ENCODE data around the gene MAGI1. TPM values are rescaled to one million over a fixed set of nuclear protein-coding genes. Genes with fewer than 3 reads are reported as not detected.

MAGI1 gene
- total RNA-seq, 1 donor from 2014 or later, result 5.0 TPM

DNA sequence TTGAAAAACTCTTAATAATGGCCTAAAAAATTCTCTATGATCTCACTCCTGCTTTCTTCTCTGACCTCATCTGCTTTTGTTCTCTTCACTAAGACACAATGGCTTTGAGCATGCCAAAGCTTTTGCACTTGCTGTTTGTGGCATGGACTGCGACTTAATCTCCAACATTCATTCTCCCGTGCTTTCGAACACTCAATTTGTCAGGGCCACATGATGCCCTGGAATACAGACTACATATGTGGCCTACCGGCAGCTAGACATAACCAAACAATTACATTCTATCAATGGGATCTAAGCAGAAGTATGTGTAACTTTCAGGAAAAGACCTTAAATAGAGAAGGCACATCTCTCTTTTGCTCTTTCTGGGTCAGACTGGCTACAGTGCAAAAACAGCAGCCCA is 506.5 kb downstream of the MAGI1 start:
- FAIRE-seq (no peak), DNase-seq (ENCODE audit: low read depth) (no peak)
- TF ChIP-seq, protein P1, sequence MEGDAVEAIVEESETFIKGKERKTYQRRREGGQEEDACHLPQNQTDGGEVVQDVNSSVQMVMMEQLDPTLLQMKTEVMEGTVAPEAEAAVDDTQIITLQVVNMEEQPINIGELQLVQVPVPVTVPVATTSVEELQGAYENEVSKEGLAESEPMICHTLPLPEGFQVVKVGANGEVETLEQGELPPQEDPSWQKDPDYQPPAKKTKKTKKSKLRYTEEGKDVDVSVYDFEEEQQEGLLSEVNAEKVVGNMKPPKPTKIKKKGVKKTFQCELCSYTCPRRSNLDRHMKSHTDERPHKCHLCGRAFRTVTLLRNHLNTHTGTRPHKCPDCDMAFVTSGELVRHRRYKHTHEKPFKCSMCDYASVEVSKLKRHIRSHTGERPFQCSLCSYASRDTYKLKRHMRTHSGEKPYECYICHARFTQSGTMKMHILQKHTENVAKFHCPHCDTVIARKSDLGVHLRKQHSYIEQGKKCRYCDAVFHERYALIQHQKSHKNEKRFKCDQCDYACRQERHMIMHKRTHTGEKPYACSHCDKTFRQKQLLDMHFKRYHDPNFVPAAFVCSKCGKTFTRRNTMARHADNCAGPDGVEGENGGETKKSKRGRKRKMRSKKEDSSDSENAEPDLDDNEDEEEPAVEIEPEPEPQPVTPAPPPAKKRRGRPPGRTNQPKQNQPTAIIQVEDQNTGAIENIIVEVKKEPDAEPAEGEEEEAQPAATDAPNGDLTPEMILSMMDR (IDR thresholded peaks at IDR 0.05; ENCODE audit: insufficient read depth, low read length, severe bottlenecking), result no peak
- H3K36me3 ChIP-seq (ENCODE audit: control insufficient read depth, insufficient read depth, low read length), result no peaks in the 10 kb centered on the region
- H3K4me3 ChIP-seq (ENCODE audit: low read depth, low read length), result no peak overlapping the region
- no peaks in the 10 kb centered on the region for H3K27me3 ChIP-seq (ENCODE audit: control insufficient read depth, insufficient read depth, low read length)

DNA sequence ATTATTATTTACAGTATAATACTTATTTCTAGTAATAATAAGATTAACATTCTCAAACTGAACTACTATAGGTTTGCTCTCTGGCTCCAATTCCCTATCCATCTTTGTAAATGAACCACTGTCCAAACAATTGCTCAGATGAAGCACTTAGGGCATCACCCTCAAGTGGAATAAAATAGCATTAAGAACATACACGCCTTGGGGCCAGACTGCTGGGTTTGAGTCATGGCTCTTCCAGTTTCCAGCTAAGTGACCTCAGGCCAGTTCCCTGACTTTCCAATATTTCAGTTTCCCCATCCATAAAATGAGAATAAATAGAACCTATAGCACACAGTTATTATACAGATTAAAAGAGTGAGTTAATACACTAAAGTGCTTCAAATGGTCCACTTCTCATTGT is 507.2 kb downstream of the MAGI1 start:
- FAIRE-seq (no peak), DNase-seq (ENCODE audit: low read depth) (no peak)
- H3K4me3 ChIP-seq (ENCODE audit: low read depth, low read length), result no peak overlapping the region
- TF ChIP-seq, protein P1 (IDR thresholded peaks at IDR 0.05; ENCODE audit: insufficient read depth, low read length, severe bottlenecking), result no peak
- H3K36me3 ChIP-seq (ENCODE audit: control insufficient read depth, insufficient read depth, low read length), result no peaks in the 10 kb centered on the region
- H3K27me3 ChIP-seq (ENCODE audit: control insufficient read depth, insufficient read depth, low read length), result no peaks in the 10 kb centered on the region

DNA sequence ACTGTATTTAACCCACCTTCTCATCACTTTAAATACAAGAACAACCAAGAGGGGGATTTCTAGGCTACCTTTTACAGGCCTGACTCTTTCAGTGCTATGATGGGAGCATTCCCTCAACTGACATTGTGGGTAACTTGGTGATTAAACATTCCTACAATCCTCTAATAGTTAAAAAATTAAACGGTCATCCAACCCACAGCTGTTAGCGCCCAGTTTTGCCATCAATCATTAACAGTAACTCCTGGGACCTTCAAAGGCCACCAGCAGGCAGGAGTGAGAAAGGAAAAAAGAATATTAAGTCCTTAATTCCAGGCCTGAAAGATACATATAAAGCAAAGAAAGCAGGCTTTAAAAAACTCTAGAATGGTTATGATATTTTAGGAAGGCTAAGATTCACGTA is 512.1 kb downstream of the MAGI1 start:
- H3K4me3 ChIP-seq (ENCODE audit: low read depth, low read length), result no peak overlapping the region
- no peaks in the 10 kb centered on the region for H3K36me3 ChIP-seq (ENCODE audit: control insufficient read depth, insufficient read depth, low read length)
- no peaks in the 10 kb centered on the region for H3K27me3 ChIP-seq (ENCODE audit: control insufficient read depth, insufficient read depth, low read length)
- FAIRE-seq (no peak), DNase-seq (ENCODE audit: low read depth) (no peak)
- TF ChIP-seq, protein P1 (IDR thresholded peaks at IDR 0.05; ENCODE audit: insufficient read depth, low read length, severe bottlenecking), result no peak

DNA sequence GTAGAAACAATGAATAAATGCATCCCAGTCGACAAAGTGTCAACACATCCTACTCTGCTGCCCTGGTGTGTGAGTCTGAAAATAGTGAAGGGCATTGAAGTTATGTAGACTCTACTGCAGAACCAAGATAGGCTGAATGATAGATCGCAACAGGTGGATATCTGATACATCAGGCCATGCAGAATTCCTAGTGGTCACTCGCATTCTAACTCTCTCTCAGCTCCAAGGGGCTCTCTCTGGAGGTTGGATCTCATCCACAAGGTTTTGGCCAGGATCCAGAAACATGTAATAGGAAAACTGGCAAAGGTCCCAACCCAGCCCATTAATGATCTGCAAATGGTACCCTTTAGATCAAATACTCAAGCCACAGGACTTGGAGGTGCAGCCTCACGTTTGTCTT is 514.1 kb downstream of the MAGI1 start:
- TF ChIP-seq, protein P1 (IDR thresholded peaks at IDR 0.05; ENCODE audit: insufficient read depth, low read length, severe bottlenecking), result no peak
- FAIRE-seq, result no peak

DNA sequence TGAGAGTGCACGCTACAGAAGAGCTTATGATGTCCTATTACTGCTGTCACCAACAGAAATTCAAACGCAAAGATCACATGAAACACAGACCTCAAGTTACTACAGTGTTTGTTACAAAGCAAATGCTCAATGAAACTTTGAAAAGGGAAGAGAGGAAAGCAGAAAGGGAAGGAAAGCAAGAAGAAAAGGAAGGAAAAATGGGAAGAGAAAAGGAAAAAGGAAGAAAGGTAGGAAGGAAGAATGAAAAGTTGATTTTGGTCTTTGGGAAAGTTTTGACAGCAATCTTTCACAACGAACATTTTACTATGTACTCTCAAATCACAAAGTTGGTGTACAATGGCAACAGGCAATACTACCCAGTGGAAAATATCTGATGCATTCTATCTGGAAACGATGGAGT is 514.8 kb downstream of the MAGI1 start:
- no peaks in the 10 kb centered on the region for H3K36me3 ChIP-seq (ENCODE audit: control insufficient read depth, insufficient read depth, low read length)
- TF ChIP-seq, protein P1 (IDR thresholded peaks at IDR 0.05; ENCODE audit: insufficient read depth, low read length, severe bottlenecking), result no peak
- H3K27me3 ChIP-seq (ENCODE audit: control insufficient read depth, insufficient read depth, low read length), result no peaks in the 10 kb centered on the region
- no peak overlapping the region for H3K4me3 ChIP-seq (ENCODE audit: low read depth, low read length)
- FAIRE-seq (no peak), DNase-seq (ENCODE audit: low read depth) (no peak)

More for the DNA sequence above, 514.1 kb downstream of the MAGI1 start:
- Histone ChIP-seq H3K4me3 (ENCODE audit: low read depth, low read length) (no peak overlapping the region), H3K36me3 (ENCODE audit: control insufficient read depth, insufficient read depth, low read length) (no peaks in the 10 kb centered on the region), H3K27me3 (ENCODE audit: control insufficient read depth, insufficient read depth, low read length) (no peaks in the 10 kb centered on the region)
- DNase-seq (ENCODE audit: low read depth), result no peak

DNA sequence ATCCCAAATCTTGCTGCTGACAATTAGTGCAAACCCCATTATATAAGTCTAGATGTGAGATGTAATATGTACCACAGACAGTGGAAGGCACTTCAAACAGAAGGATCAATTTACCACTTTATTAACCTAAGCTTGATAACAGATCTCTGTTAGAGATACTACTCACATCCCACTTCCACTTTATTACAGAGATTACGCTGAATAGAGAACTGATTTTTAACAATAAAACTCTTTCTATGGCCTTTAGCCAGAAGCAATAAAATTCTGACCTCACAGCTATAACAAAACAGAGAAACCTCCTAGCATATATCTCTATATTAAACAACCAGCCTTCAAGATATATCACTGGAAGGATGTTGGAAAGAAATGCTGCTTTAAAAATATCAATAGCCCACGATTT is 517.7 kb downstream of the MAGI1 start:
- H3K36me3 ChIP-seq (ENCODE audit: control insufficient read depth, insufficient read depth, low read length), result no peaks in the 10 kb centered on the region
- TF ChIP-seq, protein P1 (IDR thresholded peaks at IDR 0.05; ENCODE audit: insufficient read depth, low read length, severe bottlenecking), result no peak
- FAIRE-seq, result no peak
- no peak overlapping the region for H3K4me3 ChIP-seq (ENCODE audit: low read depth, low read length)
- no peak for DNase-seq (ENCODE audit: low read depth)
- H3K27me3 ChIP-seq (ENCODE audit: control insufficient read depth, insufficient read depth, low read length), result no peaks in the 10 kb centered on the region

Measured in bronchial epithelial cell (primary cell).